Middle frontal gyrus (tissue), 1 donor: Measurements from ENCODE around the gene SUGCT.
"Not testable (repeated sequence)": the region's sequence is repeated elsewhere in the genome, so short reads cannot be mapped to it uniquely, and the experiment has no call there.

Experiments
- DNase-seq: peaks from one replicate; pipeline ENCODE4 v3.0.0-alpha.2; 2015; ENCODE audit warnings: low spot score; ENCODE audit errors: extremely low spot score

SUGCT gene

GRCh38 chr7:40248681-40249080 lies 113.9 kb downstream of the SUGCT start:
- DNase-seq, result no peak

- DNase-seq, result not testable (repeated sequence)
These were observed 118.6 kb downstream of the SUGCT start for GRCh38 chr7:40253444-40253843.

GRCh38 chr7:40263752-40264390 lies 129.1 kb downstream of the SUGCT start:
- DNase-seq, result no peak

DNA sequence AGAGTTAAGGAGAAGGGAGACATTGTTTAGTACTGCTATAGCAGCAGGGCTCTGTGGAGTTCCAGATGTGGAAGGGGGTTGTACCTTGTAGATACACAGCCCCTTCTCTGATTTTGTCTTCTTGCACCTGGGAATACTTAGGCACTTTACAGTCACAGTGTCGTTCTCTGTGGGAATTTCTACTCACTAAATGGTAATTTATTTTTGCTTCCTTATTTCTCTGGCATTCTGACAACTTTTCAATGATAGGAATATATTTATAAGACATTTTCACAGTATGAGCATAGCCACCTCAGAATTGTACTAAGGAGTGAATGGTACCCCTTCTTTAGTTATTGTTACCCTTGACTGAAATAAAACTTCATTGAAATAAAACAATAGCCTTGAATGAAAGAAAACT lies 132.8 kb downstream of the SUGCT start:
- DNase-seq, result no peak

DNA sequence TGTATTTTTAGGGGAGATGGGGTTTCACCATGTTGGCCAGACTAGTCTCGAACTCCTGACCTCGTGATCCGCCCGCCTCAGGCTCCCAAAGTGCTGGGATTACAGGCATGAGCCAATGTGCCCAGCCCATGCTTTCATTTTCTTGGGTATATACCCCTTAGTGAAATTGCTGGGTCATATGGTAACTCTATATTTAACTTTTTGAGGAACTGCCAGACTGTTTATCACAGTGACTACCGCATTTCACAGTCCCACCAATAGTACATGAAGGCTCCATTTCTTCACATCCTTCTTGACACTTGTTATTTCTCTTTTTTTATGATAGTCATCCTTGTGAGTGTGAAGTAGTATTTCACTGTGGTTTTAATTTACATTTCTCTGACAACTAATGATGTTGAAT lies 134.0 kb downstream of the SUGCT start:
- not testable (repeated sequence) for DNase-seq

DNA sequence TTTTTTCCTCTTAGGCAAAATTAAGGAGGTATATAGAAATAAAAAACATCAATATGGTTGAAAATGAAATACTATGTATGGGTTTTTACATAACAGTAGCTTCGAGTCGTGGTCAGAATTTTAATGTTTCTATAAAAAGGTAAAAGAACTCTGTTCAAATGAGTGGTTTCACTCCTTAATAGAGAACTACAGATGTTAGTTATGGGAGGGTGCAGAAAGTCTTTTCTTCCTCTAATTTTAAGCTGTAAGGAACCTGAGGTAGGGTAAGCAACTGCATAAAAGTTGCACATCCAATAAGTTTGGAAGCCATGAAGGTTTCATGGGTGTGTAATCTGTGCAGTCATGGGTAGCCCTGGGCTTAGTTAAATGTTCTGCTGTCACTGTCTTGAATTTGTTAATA lies 141.3 kb downstream of the SUGCT start:
- no peak for DNase-seq

- no peak for DNase-seq
These were observed 145.2 kb downstream of the SUGCT start for GRCh38 chr7:40279991-40280390.

- DNase-seq, result no peak
These were observed 148.1 kb downstream of the SUGCT start for GRCh38 chr7:40282858-40283257.

GRCh38 chr7:40283391-40283790 lies 148.6 kb downstream of the SUGCT start:
- DNase-seq, result no peak

GRCh38 chr7:40288827-40289226 lies 154.0 kb downstream of the SUGCT start:
- no peak for DNase-seq

DNA sequence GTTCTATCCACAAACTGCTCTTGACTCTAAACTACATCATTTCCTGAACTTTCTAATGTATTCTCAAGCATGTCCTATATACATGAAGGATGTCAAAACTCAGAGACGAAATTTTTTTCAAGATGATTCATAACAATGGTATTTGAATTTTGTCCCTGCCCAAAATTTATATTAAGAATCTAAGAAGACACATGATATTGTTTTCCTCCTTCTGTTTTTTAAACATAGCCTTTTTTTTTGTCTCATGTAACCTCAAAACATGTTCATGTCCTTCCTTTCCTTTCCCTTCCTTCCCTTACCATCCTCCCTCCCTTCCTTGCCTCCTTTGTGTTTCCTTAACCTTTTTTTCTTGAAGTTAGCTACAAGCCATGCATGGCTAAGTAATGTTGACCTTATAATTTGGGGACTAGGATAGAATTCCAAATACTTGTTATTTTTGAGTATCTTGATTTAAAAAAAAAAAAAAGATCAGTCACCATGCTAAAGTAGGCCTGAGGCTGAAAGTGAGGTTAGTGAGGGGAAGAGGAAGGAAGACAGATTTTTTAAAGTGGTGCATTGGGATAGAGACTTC lies 163.0 kb downstream of the SUGCT start:
- no peak for DNase-seq

GRCh38 chr7:40298421-40298820 lies 163.6 kb downstream of the SUGCT start:
- DNase-seq, result no peak

DNA sequence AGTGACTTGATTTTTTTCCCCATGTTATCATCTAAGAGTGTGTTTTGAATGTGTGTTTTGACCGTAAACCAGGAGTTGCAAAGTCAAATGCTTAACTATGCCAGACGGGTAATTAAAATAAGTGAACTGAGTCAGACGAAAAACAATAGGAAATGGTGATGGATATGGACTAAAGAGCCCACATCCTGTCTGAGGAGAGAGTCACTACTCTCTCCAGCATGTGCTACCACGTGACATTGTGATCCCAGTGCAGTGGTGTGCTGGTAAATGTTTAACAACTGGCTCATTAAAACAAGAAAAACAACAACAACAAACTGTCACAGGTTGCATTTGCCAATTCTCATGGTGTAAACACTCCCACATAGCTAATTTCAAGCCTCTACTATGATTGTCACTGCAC lies 164.3 kb downstream of the SUGCT start:
- DNase-seq, result no peak

- no peak for DNase-seq
These were observed 165.4 kb downstream of the SUGCT start for GRCh38 chr7:40300146-40300670.

DNA sequence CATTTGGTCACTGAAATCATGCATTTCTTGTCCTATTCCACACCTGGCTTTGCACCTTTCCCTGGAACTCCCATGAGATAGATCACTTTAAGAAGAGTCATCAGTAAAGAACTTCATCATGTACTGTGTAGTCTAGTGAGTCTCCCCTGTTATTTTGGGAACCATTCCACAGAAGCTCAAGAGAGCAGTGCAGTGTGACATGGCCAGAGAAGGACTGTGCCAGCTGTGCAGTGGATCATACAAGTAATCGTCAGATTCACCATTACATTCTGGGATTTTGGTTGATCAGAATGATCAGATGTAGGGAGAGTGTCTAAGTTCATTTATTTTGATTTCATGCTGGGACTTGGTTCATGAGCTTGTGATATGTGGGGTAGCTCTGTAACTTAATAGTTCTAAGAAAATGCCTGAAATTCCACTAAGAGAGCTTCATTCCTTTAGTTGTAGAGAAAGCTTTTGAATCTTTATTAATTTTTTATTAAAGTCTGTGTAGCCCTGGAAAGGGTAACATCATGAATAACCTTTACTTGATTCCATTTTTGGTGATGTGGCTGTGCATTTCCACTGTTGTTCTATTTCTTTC lies 166.8 kb downstream of the SUGCT start:
- no peak for DNase-seq

- no peak for DNase-seq
These were observed 169.2 kb downstream of the SUGCT start for GRCh38 chr7:40303996-40304395.

DNA sequence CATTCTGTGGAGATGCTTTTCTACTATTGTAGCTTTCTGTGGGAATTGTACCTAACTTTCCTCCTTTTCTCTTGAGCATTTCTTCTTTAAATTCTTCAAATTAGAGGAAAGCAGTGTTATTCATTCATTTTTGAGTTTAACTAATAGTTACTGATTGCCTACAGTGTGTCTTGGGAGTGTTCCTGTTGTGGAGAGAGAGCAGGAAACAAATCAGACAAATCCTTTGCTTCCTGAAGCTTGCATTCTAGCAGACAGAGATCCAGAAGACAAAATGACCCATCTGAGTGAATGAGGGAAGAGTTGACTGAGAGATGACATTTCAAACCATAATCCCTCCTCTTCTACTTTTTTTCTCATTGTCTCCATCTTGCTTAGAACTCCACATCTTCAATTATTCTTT lies 170.4 kb downstream of the SUGCT start:
- DNase-seq, result no peak

GRCh38 chr7:40306025-40306424 lies 171.2 kb downstream of the SUGCT start:
- no peak for DNase-seq

- no peak for DNase-seq
These were observed 171.8 kb downstream of the SUGCT start for GRCh38 chr7:40306596-40306995.

- no peak for DNase-seq
These were observed 175.5 kb downstream of the SUGCT start for GRCh38 chr7:40310258-40310657.

DNA sequence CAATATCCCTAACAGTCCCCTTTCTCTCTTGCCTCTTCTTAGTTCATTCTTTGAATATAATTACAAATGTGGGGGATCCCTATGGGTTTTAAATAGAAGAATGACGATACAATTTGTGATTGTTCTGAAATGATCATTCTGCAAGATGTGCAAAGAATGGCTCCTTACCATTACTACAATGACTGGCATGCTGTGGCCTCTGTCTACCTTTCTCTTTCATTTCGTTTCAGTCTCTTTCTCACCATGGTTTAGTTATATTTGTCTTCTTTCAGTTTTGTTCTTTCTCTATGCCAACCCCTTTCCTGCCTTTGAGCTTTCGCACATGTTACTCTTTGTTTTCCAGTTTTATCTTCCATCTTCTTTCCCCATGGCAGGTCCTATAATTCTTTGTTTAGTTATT lies 176.5 kb downstream of the SUGCT start:
- DNase-seq, result no peak

- DNase-seq, result no peak
These were observed 180.5 kb downstream of the SUGCT start for GRCh38 chr7:40315277-40315676.

DNA sequence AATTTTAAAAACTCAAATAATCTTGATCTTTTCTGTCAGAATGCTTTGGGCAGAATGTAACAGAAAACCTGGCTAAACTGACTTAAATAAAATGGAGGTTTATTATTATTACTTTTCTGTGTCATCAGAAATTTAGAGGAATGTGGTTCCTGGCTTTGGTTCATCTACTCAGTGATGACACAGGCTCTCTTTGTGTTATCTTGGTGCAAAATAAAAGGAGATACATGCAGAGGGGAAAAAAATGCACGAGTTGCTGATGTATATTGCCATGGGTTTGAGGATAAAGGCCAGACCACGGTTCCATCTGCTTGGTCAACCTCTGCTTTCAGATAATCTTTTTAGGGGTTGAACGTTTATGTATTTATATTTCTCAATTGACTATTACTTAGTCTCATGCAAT lies 181.4 kb downstream of the SUGCT start:
- DNase-seq, result no peak
